HEK293 (cell line): Measurements from ENCODE around the gene SMPD3.

Experiments used
- CTCF ChIA-PET: fragments of 350-600 bp; formaldehyde crosslinking; extraction: SDS; loops from one replicate; lab custom pipeline; 2021; ENCODE audit warnings: antibody characterized with exemption; lab: Yijun Ruan, JAX
- POLR2A ChIA-PET: fragments of 300-600 bp; formaldehyde crosslinking; extraction: SDS; loops from one replicate; lab custom pipeline; 2020; ENCODE audit warnings: antibody characterized with exemption, inconsistent platforms; lab: Yijun Ruan, JAX
- H3K27ac ChIP-seq: fragments of 200-500 bp; sonication (Bioruptor generic); 2 replicates; pipeline ENCODE4 v1.5.1; 2014; ENCODE audit warnings: low read depth, low read length, control low read depth, inconsistent platforms; ENCODE audit errors: extremely low read depth
- H3K36me3 ChIP-seq, 2 experiments: fragments of 200-500 bp in 1 of 2; sonication (Bioruptor generic) in 1 of 2; 1 replicate in 1 of 2; 2 replicates in 1 of 2; pipeline ENCODE4 v1.5.1; 2014 to 2017; ENCODE audit warnings: inconsistent platforms in 2 of 2, low read length in 2 of 2; ENCODE audit not compliant: control insufficient read depth in 2 of 2, insufficient read depth in 1 of 2
- H3K4me1 ChIP-seq: fragments of 200-500 bp; sonication (Bioruptor generic); 2 replicates; pipeline ENCODE4 v1.5.1; 2014; ENCODE audit warnings: mild to moderate bottlenecking, low read length, inconsistent platforms; ENCODE audit not compliant: control insufficient read depth, insufficient read depth
- H3K4me3 ChIP-seq: 2 replicates; pipeline ENCODE4 v1.5.1; 2011; ENCODE audit warnings: low read depth, mild to moderate bottlenecking, control low read depth, low read length, moderate library complexity
- H3K9me3 ChIP-seq: fragments of 200-500 bp; sonication (Bioruptor generic); 2 replicates; pipeline ENCODE4 v1.5.1; 2014; ENCODE audit warnings: low read depth, low read length, inconsistent platforms; ENCODE audit not compliant: control insufficient read depth, insufficient read depth
- ATF2 ChIP-seq: fragments of 450-650 bp; formaldehyde crosslinking; IDR thresholded peaks from 2 replicates; pipeline ENCODE4 v1.5.1; 2016; ENCODE audit warnings: missing biosample characterization, missing genetic modification characterization, low read depth
- EGR2 ChIP-seq: fragments of 450-650 bp; formaldehyde crosslinking; IDR thresholded peaks from 2 replicates; pipeline ENCODE4 v1.5.1; 2016; ENCODE audit warnings: low read depth, missing biosample characterization, missing genetic modification characterization
- GLIS1 ChIP-seq: fragments of 450-650 bp; formaldehyde crosslinking; IDR thresholded peaks from 2 replicates; pipeline ENCODE4 v1.5.1; 2016; ENCODE audit warnings: missing biosample characterization, missing genetic modification characterization
- IKZF3 ChIP-seq: fragments of 450-650 bp; IDR thresholded peaks from 2 replicates; pipeline ENCODE4 v1.5.0; 2018; ENCODE audit warnings: missing biosample characterization, mild to moderate bottlenecking, missing genetic modification characterization, moderate library complexity
- PRDM10 ChIP-seq: fragments of 450-650 bp; formaldehyde crosslinking; IDR thresholded peaks from 2 replicates; pipeline ENCODE4 v1.5.1; 2016; ENCODE audit warnings: missing biosample characterization, missing genetic modification characterization
- TCF7L2 ChIP-seq: IDR thresholded peaks from 2 replicates; pipeline ENCODE4 v1.6.1; 2011; ENCODE audit warnings: low read depth, mild to moderate bottlenecking, inconsistent platforms, low read length, moderate library complexity, borderline replicate concordance
- ZEB2 ChIP-seq: fragments of 450-650 bp; formaldehyde crosslinking; IDR thresholded peaks from 2 replicates; pipeline ENCODE4 v1.5.1; 2016; ENCODE audit warnings: missing biosample characterization, missing genetic modification characterization
- ZFHX2 ChIP-seq: fragments of 450-650 bp; formaldehyde crosslinking; conservative IDR thresholded peaks from 2 replicates; pipeline ENCODE4 v1.5.1; 2016; ENCODE audit warnings: missing biosample characterization, missing genetic modification characterization
- ZNF138 ChIP-seq: fragments of 450-650 bp; formaldehyde crosslinking; IDR thresholded peaks from 2 replicates; pipeline ENCODE4 v1.5.1; 2016; ENCODE audit warnings: missing biosample characterization, missing genetic modification characterization, borderline replicate concordance
- ZNF335 ChIP-seq: fragments of 450-650 bp; formaldehyde crosslinking; conservative IDR thresholded peaks from 2 replicates; pipeline ENCODE4 v1.5.1; 2016; ENCODE audit warnings: missing biosample characterization, missing genetic modification characterization
- ZNF518A ChIP-seq: fragments of 450-650 bp; formaldehyde crosslinking; conservative IDR thresholded peaks from 2 replicates; pipeline ENCODE4 v1.5.1; 2016; ENCODE audit warnings: low read depth, missing biosample characterization, missing genetic modification characterization
- ZNF792 ChIP-seq: fragments of 450-650 bp; formaldehyde crosslinking; IDR thresholded peaks from 2 replicates; pipeline ENCODE4 v1.5.1; 2016; ENCODE audit warnings: missing biosample characterization, missing genetic modification characterization

SMPD3 gene

DNA sequence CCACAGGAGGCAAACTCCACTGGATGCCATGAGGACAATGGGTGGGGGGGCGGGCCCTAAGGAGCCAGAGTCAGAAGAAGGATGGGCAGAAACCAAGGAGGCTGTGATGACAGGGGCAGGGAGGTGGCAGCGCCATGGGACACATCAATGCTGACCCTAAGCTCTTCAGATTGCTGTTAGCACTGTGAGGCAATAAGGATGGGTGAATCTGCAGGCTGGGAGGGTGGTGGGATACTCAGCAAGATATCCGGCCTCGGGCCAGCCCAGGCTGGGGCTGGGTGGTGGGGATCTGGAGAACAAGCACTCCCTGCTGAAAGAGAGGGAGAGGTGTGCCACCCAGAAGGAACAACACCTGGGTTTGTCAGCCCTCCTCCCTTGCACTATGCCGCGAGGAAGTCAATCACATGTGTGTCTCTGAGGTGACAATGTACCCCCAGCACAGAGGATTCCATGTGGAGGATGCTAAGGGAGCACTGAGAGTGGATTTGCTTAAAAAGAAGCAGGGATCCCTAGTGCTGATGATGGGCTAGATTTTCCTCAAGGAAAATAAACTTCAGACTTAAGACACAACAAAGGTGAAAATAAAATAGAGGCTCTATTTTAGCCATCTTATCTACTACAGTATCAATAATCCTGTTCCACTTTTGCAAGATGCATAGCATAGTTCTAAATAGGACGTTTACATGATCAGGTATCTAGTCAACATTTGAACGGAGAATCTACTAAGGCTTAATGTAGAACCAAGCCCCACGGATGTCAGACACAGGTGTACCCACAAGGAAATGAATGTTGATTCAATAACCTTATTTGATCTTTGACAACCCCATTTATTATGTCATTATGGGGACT lies 22.6 kb downstream of the SMPD3 start:
- no peaks in the 10 kb centered on the region for H3K9me3 ChIP-seq
- no peak overlapping the region for H3K27ac ChIP-seq
- H3K36me3 ChIP-seq: no peaks in the 10 kb centered on the region
- TF ChIP-seq TCF7L2 (no peak), IKZF3 (tag by site-specific recombination) (no peak), PRDM10 (tag by site-specific recombination) (no peak), ZNF335 (tag by site-specific recombination) (no peak), ATF2 (tag by site-specific recombination) (no peak), ZNF792 (no peak)
- POLR2A ChIA-PET: no interaction called here
- CTCF ChIA-PET: no interaction called here
- H3K4me1 ChIP-seq: no peaks in the 10 kb centered on the region
- no peak overlapping the region for H3K4me3 ChIP-seq

DNA sequence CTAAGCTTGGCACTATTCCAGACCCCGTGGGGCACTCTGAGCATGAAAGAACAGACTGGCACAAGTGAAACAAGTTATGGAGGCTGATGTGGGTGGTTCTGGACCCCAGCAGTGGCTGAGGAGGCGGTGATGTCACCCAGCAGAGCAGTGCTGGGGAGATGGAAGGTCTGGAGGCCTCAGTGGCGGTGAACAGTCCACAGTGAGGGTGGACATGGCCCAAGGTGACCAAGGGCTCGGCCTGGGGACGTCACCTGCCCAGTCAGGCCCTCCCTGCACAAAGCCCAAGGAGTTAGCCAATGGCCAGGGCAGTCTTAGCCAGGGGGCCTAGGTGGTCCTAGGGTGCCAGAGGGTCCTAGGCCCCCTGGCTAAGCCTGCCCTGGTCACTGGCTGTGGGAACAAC lies 24.5 kb downstream of the SMPD3 start:
- Histone ChIP-seq H3K27ac (no peak overlapping the region), H3K9me3 (no peaks in the 10 kb centered on the region), H3K36me3 (no peaks in the 10 kb centered on the region), H3K4me3 (no peak overlapping the region), H3K4me1 (no peaks in the 10 kb centered on the region)
- TF ChIP-seq EGR2 (0 out of 2 replicates have a peak, but pooled peaks have one; percentile 18), ZFHX2 (tag by site-specific recombination) (peak; percentile 18; the same call in 1 of the 2 replicates), ZNF138 (tag by site-specific recombination) (no peak), GLIS1 (tag by site-specific recombination) (peak; percentile 75)
- ChIA-PET POLR2A (no interaction called here), CTCF (no interaction called here)

GRCh38 chr16:68422396-68422960 lies 25.8 kb downstream of the SMPD3 start:
- H3K4me3 ChIP-seq: no peak overlapping the region
- H3K36me3 ChIP-seq: no peaks in the 10 kb centered on the region
- peaks cover 7% of the 10 kb centered on the region for H3K4me1 ChIP-seq
- ChIA-PET CTCF (interaction anchor here (0.6 kb wide), 1 partner anchor 51 kb away, joined by 5 read pairs; no protein-coding TSS in a partner anchor), POLR2A (no interaction called here)
- no peaks in the 10 kb centered on the region for H3K9me3 ChIP-seq
- TF ChIP-seq ZEB2 (tag by site-specific recombination) (no peak), GLIS1 (tag by site-specific recombination) (peak; percentile 66), EGR2 (peak; percentile 45; the same call in 1 of the 2 replicates), ZNF518A (tag by site-specific recombination) (no peak)
- no peak overlapping the region for H3K27ac ChIP-seq
